Aortic smooth muscle cell (primary cell): ENCODE data around the gene BTN2A1. TPM values are rescaled to one million over a fixed set of nuclear protein-coding genes. Genes with fewer than 3 reads are reported as not detected.

Experiments used
- total RNA-seq: library from RNA; depleted of rRNA; stranded (reverse); fragments of >200 nt; gene quantifications from 2 replicates; pipeline ENCODE4 v1.2.3, GENCODE V29; 2014

BTN2A1 gene
- total RNA-seq, result 15.5 and 16.3 TPM in 2 replicates

GRCh38 chr6:26457806-26458688, at the start of gene BTN2A1:
BTN2A1 (plus strand) TSS chr6:26457955; CDS start chr6:26458637, 682 bp downstream.

GRCh38 chr6:26500102-26500501, 42.3 kb downstream of the BTN2A1 start, which contains the start of gene BTN1A1:
BTN1A1 (plus strand) TSS chr6:26500303; CDS start chr6:26501287, 984 bp downstream.

Other genes with a start within 250 kb of the BTN2A1 start
- 29.7 and 30.9 TPM in 2 replicates for gene BTN3A2, start 92.8 kb upstream of the BTN2A1 start, total RNA-seq
- gene BTN2A2, start 74.8 kb upstream of the BTN2A1 start, total RNA-seq, result 7.8 and 13.2 TPM in 2 replicates
- 14.0 and 20.1 TPM in 2 replicates for gene BTN3A1, start 55.7 kb upstream of the BTN2A1 start, total RNA-seq
- 16.8 TPM in 2 replicates for gene BTN3A3, start 17.5 kb upstream of the BTN2A1 start, total RNA-seq
- gene BTN1A1, start 42.3 kb downstream of the BTN2A1 start, total RNA-seq, result under 0.01 TPM in 1 of 2 replicates, not detected in the other
- gene HMGN4, start 80.4 kb downstream of the BTN2A1 start, total RNA-seq, result 70.9 and 77.5 TPM in 2 replicates
- 11.7 and 12.2 TPM in 2 replicates for gene ABT1, start 139.0 kb downstream of the BTN2A1 start, total RNA-seq
- gene ZNF322, start 201.8 kb downstream of the BTN2A1 start, total RNA-seq, result 12.0 and 13.7 TPM in 2 replicates